Measurements from ENCODE around the gene MAML3.

The MAML3 gene

GRCh38 chr4:139745111-139745639 is 408.8 kb downstream of the MAML3 start:
- H3K4me3 ChIP-seq (replicated peaks; ENCODE audit: insufficient read depth, low read length): no peak overlapping the region
- DNase-seq (ENCODE audit: low read depth in 1 of 2, low spot score in 1 of 2): no peak
- H3K27ac ChIP-seq (replicated peaks): no peak overlapping the region
- no peak for TF ChIP-seq REST (IDR thresholded peaks at IDR 0.05; ENCODE audit: insufficient replicate concordance, low read depth)
- TF ChIP-seq POLR2AphosphoS5 (IDR thresholded peaks at IDR 0.05; ENCODE audit: low read depth): no peak
- no peak for TF ChIP-seq GABPA (IDR thresholded peaks at IDR 0.05; ENCODE audit: low read depth)
- no peak for TF ChIP-seq CTCF (IDR thresholded peaks at IDR 0.05; ENCODE audit: insufficient read depth, low read length)
- TF ChIP-seq SPI1 (IDR thresholded peaks at IDR 0.05; ENCODE audit: borderline replicate concordance, low read depth): no peak
- H3K27me3 ChIP-seq (ENCODE audit: insufficient read depth, poor library complexity, severe bottlenecking): no peaks in the 10 kb centered on the region

GRCh38 chr4:139744232-139744631 is 409.8 kb downstream of the MAML3 start:
- DNase-seq (ENCODE audit: low read depth in 1 of 2, low spot score in 1 of 2): no peak
- no peak for TF ChIP-seq CTCF (IDR thresholded peaks at IDR 0.05; ENCODE audit: insufficient read depth, low read length)
- TF ChIP-seq GABPA (IDR thresholded peaks at IDR 0.05; ENCODE audit: low read depth): no peak
- no peak for TF ChIP-seq SPI1 (IDR thresholded peaks at IDR 0.05; ENCODE audit: borderline replicate concordance, low read depth)
- no peak for TF ChIP-seq REST (IDR thresholded peaks at IDR 0.05; ENCODE audit: insufficient replicate concordance, low read depth)
- TF ChIP-seq POLR2AphosphoS5 (IDR thresholded peaks at IDR 0.05; ENCODE audit: low read depth): no peak
- Histone ChIP-seq H3K27ac (replicated peaks) (no peak overlapping the region), H3K27me3 (ENCODE audit: insufficient read depth, poor library complexity, severe bottlenecking) (no peaks in the 10 kb centered on the region), H3K4me3 (replicated peaks; ENCODE audit: insufficient read depth, low read length) (no peak overlapping the region)

GRCh38 chr4:139743027-139743426 is 411.0 kb downstream of the MAML3 start:
- no peak for DNase-seq (ENCODE audit: low read depth in 1 of 2, low spot score in 1 of 2)
- Histone ChIP-seq H3K27me3 (ENCODE audit: insufficient read depth, poor library complexity, severe bottlenecking) (no peaks in the 10 kb centered on the region), H3K27ac (replicated peaks) (no peak overlapping the region), H3K4me3 (replicated peaks; ENCODE audit: insufficient read depth, low read length) (no peak overlapping the region)
- TF ChIP-seq CTCF (IDR thresholded peaks at IDR 0.05; ENCODE audit: insufficient read depth, low read length) (no peak), POLR2AphosphoS5 (IDR thresholded peaks at IDR 0.05; ENCODE audit: low read depth) (no peak), REST (IDR thresholded peaks at IDR 0.05; ENCODE audit: insufficient replicate concordance, low read depth) (no peak), SPI1 (IDR thresholded peaks at IDR 0.05; ENCODE audit: borderline replicate concordance, low read depth) (no peak), GABPA (IDR thresholded peaks at IDR 0.05; ENCODE audit: low read depth) (no peak)

All from HL-60 (cell line).